ENCODE measurements around the gene LRRC32.

LRRC32 gene

GRCh38 chr11:76630600-76631281 lies 39.8 kb downstream of the LRRC32 start:
- H2AFZ ChIP-seq (ENCODE audit: low read depth, low read length), result no peak overlapping the region
- peaks cover 4% of the 10 kb centered on the region for H3K9me3 ChIP-seq (ENCODE audit: control insufficient read depth, low read length)
- H3K36me3 ChIP-seq (ENCODE audit: control insufficient read depth in 1 of 2, insufficient read depth in 2 of 2, low read depth in 1 of 2, low read length in 2 of 2), result no peaks in the 10 kb centered on the region
- H2BK12ac ChIP-seq (ENCODE audit: low read length in 2 of 2), result no peak overlapping the region
- no peak overlapping the region for H2AK5ac ChIP-seq (ENCODE audit: low read length, severe bottlenecking)
- no peak overlapping the region for H3K23ac ChIP-seq (ENCODE audit: low read length in 2 of 2)
- DNase-seq, result no peak
- no peaks in the 10 kb centered on the region for H3K79me1 ChIP-seq (replicated peaks; ENCODE audit: low read length, poor library complexity, severe bottlenecking)
- no peak overlapping the region for H4K8ac ChIP-seq (ENCODE audit: low read length)
- no peak overlapping the region for H2BK120ac ChIP-seq (ENCODE audit: low read depth, low read length)
- H3K9ac ChIP-seq (ENCODE audit: low read length), result peak overlapping the region; percentile 75
- H3K4me2 ChIP-seq (ENCODE audit: low read length, poor library complexity, severe bottlenecking), result no peak overlapping the region
- H2BK5ac ChIP-seq (ENCODE audit: low read depth, low read length, poor library complexity, severe bottlenecking), result no peak overlapping the region
- no peak overlapping the region for H4K91ac ChIP-seq (ENCODE audit: low read length)
- H2BK15ac ChIP-seq (ENCODE audit: low read depth, poor library complexity, severe bottlenecking), result no peak overlapping the region
- over 99% methylated on average over 4 of the region's 6 CpGs for WGBS
- H3K4me1 ChIP-seq (ENCODE audit: control insufficient read depth, insufficient read depth, low read depth, low read length), result no peaks in the 10 kb centered on the region
- no peak overlapping the region for H3K4ac ChIP-seq (ENCODE audit: low read depth in 1 of 2, low read length in 2 of 2)
- no peak overlapping the region for H3K18ac ChIP-seq (ENCODE audit: low read depth in 1 of 2, low read length in 2 of 2)
- peaks cover 0 to 5% of the 10 kb centered on the region in 2 experiments for H3K27me3 ChIP-seq (ENCODE audit: control insufficient read depth in 1 of 2, insufficient read depth in 1 of 2, low read length in 2 of 2)
- H3K14ac ChIP-seq (ENCODE audit: low read length in 2 of 2), result no peak overlapping the region
- H3K27ac ChIP-seq (ENCODE audit: low read length, poor library complexity, severe bottlenecking), result no peak overlapping the region
- H3K4me3 ChIP-seq (ENCODE audit: insufficient read depth in 1 of 2, low read depth in 1 of 2, low read length in 2 of 2), result peak overlapping the region in 1 of 2 experiments; percentile 16

GRCh38 chr11:76629853-76630599 lies 40.5 kb downstream of the LRRC32 start:
- Histone ChIP-seq H3K4me3 (ENCODE audit: insufficient read depth in 1 of 2, low read depth in 1 of 2, low read length in 2 of 2) (peak overlapping the region in 1 of 2 experiments; percentile 16), H3K4me1 (ENCODE audit: control insufficient read depth, insufficient read depth, low read depth, low read length) (no peaks in the 10 kb centered on the region), H3K4me2 (ENCODE audit: low read length, poor library complexity, severe bottlenecking) (no peak overlapping the region), H3K27me3 (ENCODE audit: control insufficient read depth in 1 of 2, insufficient read depth in 1 of 2, low read length in 2 of 2) (no peaks in the 10 kb centered on the region), H3K27ac (ENCODE audit: low read length, poor library complexity, severe bottlenecking) (no peak overlapping the region), H2BK12ac (ENCODE audit: low read length in 2 of 2) (peak overlapping the region in 1 of 2 experiments; percentile 70), H3K4ac (ENCODE audit: low read depth in 1 of 2, low read length in 2 of 2) (no peak overlapping the region), H3K9ac (ENCODE audit: low read length) (peak overlapping the region; percentile 75), H2AFZ (ENCODE audit: low read depth, low read length) (no peak overlapping the region), H2BK120ac (ENCODE audit: low read depth, low read length) (peak overlapping the region; percentile 40), H3K9me3 (ENCODE audit: control insufficient read depth, low read length) (peaks cover 10% of the 10 kb centered on the region), H4K91ac (ENCODE audit: low read length) (peak overlapping the region; percentile 8), H3K18ac (ENCODE audit: low read depth in 1 of 2, low read length in 2 of 2) (peak overlapping the region; percentile 42 to 51), H4K8ac (ENCODE audit: low read length) (peak overlapping the region; percentile 43), H2BK15ac (ENCODE audit: low read depth, poor library complexity, severe bottlenecking) (peak overlapping the region; percentile 44), H3K14ac (ENCODE audit: low read length in 2 of 2) (no peak overlapping the region), H3K23ac (ENCODE audit: low read length in 2 of 2) (no peak overlapping the region), H2AK5ac (ENCODE audit: low read length, severe bottlenecking) (no peak overlapping the region), H3K79me1 (replicated peaks; ENCODE audit: low read length, poor library complexity, severe bottlenecking) (no peaks in the 10 kb centered on the region), H2BK5ac (ENCODE audit: low read depth, low read length, poor library complexity, severe bottlenecking) (no peak overlapping the region), H3K36me3 (ENCODE audit: control insufficient read depth in 1 of 2, insufficient read depth in 2 of 2, low read depth in 1 of 2, low read length in 2 of 2) (no peaks in the 10 kb centered on the region)
- 65% methylated on average over 11 of the region's 11 CpGs for WGBS
- no peak for DNase-seq

- H2AK5ac ChIP-seq (ENCODE audit: low read length, severe bottlenecking), result no peak overlapping the region
- peak overlapping the region in 1 of 2 experiments; percentile 65 for H2BK12ac ChIP-seq (ENCODE audit: low read length in 2 of 2)
- no peak overlapping the region for H3K23ac ChIP-seq (ENCODE audit: low read length in 2 of 2)
- WGBS, result 72% methylated on average over 10 of the region's 10 CpGs
- H4K8ac ChIP-seq (ENCODE audit: low read length), result peak overlapping the region; percentile 78
- H2BK5ac ChIP-seq (ENCODE audit: low read depth, low read length, poor library complexity, severe bottlenecking), result no peak overlapping the region
- no peaks in the 10 kb centered on the region for H3K27me3 ChIP-seq (ENCODE audit: control insufficient read depth in 1 of 2, insufficient read depth in 1 of 2, low read length in 2 of 2)
- H3K4me1 ChIP-seq (ENCODE audit: control insufficient read depth, insufficient read depth, low read depth, low read length), result no peaks in the 10 kb centered on the region
- H2BK120ac ChIP-seq (ENCODE audit: low read depth, low read length), result peak overlapping the region; percentile 55
- peak overlapping the region in 1 of 2 experiments; percentile 16 for H3K4me3 ChIP-seq (ENCODE audit: insufficient read depth in 1 of 2, low read depth in 1 of 2, low read length in 2 of 2)
- H3K27ac ChIP-seq (ENCODE audit: low read length, poor library complexity, severe bottlenecking), result no peak overlapping the region
- H3K9ac ChIP-seq (ENCODE audit: low read length), result peak overlapping the region; percentile 75
- no peak overlapping the region for H3K14ac ChIP-seq (ENCODE audit: low read length in 2 of 2)
- no peak overlapping the region for H2AFZ ChIP-seq (ENCODE audit: low read depth, low read length)
- peaks cover 11% of the 10 kb centered on the region for H3K9me3 ChIP-seq (ENCODE audit: control insufficient read depth, low read length)
- peak; percentile 87 for DNase-seq
- no peak overlapping the region for H3K4me2 ChIP-seq (ENCODE audit: low read length, poor library complexity, severe bottlenecking)
- no peaks in the 10 kb centered on the region for H3K36me3 ChIP-seq (ENCODE audit: control insufficient read depth in 1 of 2, insufficient read depth in 2 of 2, low read depth in 1 of 2, low read length in 2 of 2)
- H3K4ac ChIP-seq (ENCODE audit: low read depth in 1 of 2, low read length in 2 of 2), result peak overlapping the region; percentile 41 to 77
- peak overlapping the region; percentile 63 to 71 for H3K18ac ChIP-seq (ENCODE audit: low read depth in 1 of 2, low read length in 2 of 2)
- peak overlapping the region; percentile 93 for H4K91ac ChIP-seq (ENCODE audit: low read length)
- H2BK15ac ChIP-seq (ENCODE audit: low read depth, poor library complexity, severe bottlenecking), result peak overlapping the region; percentile 12
- H3K79me1 ChIP-seq (replicated peaks; ENCODE audit: low read length, poor library complexity, severe bottlenecking), result no peaks in the 10 kb centered on the region
Observed at GRCh38 chr11:76629116-76629852, 41.3 kb downstream of the LRRC32 start.

Measured in mesenchymal stem cell (in vitro differentiated cells and primary cell).